Parathyroid adenoma (tissue), 2 donors: ENCODE data around the gene NPAS2.

Experiments
- H2AFZ ChIP-seq: fragments of 300-600 bp; sonication (generic); one replicate; pipeline ENCODE4 v1.7.0; 2017; ENCODE audit warnings: antibody characterized with exemption, mild to moderate bottlenecking
- H3K27ac ChIP-seq: fragments of 300-600 bp; sonication (generic); one replicate; pipeline ENCODE4 v1.7.0; 2017
- H3K27me3 ChIP-seq: fragments of 300-600 bp; sonication (generic); one replicate; pipeline ENCODE4 v1.7.0; 2017; ENCODE audit warnings: low read length; ENCODE audit not compliant: control insufficient read depth, insufficient read depth
- H3K36me3 ChIP-seq: fragments of 300-600 bp; sonication (generic); one replicate; pipeline ENCODE4 v1.7.0; 2017; ENCODE audit warnings: low read length; ENCODE audit not compliant: control insufficient read depth, insufficient read depth
- H3K4me1 ChIP-seq: fragments of 300-600 bp; sonication (generic); one replicate; pipeline ENCODE4 v1.7.0; 2017; ENCODE audit warnings: control low read depth
- H3K4me2 ChIP-seq: fragments of 300-600 bp; sonication (generic); one replicate; pipeline ENCODE4 v1.7.0; 2017; ENCODE audit warnings: low read length
- H3K4me3 ChIP-seq: fragments of 300-600 bp; sonication (generic); one replicate; pipeline ENCODE4 v1.7.0; 2017; ENCODE audit warnings: low read depth, low read length
- H3K79me2 ChIP-seq: fragments of 300-600 bp; sonication (generic); one replicate; pipeline ENCODE4 v1.7.0; 2017; ENCODE audit warnings: control low read depth
- H3K9ac ChIP-seq: fragments of 300-600 bp; sonication (generic); one replicate; pipeline ENCODE4 v1.7.0; 2017; ENCODE audit warnings: mild to moderate bottlenecking
- H3K9me3 ChIP-seq: fragments of 300-600 bp; sonication (generic); one replicate; pipeline ENCODE4 v1.7.0; 2017; ENCODE audit warnings: low read length; ENCODE audit not compliant: control insufficient read depth
- TF ChIP-seq, protein P1 (sequence below): fragments of 300-600 bp; sonication (generic); IDR thresholded peaks from one replicate; pipeline ENCODE4 v1.7.0; 2017; ENCODE audit warnings: antibody characterized with exemption, mild to moderate bottlenecking
- donor health status: primary hyperparathyroidism.

The NPAS2 gene

DNA sequence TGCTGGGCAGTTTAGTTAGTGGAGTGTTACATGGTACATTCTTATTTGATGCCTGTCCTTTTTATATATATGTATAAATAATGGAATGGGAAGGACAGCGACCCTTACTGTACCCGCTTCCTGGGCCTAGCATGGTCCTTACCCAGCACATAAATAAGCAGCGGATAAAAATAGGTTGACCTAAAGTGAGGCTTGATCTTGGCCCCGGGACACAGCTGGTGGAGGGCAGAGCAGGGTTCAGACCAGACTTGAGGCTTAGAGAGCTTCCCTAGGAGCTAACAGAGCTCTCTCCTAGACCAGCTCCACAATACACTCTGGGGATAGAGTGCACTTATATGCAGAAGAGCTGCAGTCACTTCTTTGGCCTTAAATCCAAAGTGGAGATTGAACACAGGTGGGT lies 135.3 kb downstream of the NPAS2 start:
- Histone ChIP-seq H3K27ac (no peak overlapping the region), H3K9ac (no peak overlapping the region), H3K4me3 (no peak overlapping the region), H3K36me3 (no peaks in the 10 kb centered on the region), H3K4me1 (no peaks in the 10 kb centered on the region), H3K4me2 (no peak overlapping the region), H3K9me3 (no peaks in the 10 kb centered on the region), H2AFZ (no peak overlapping the region), H3K27me3 (no peaks in the 10 kb centered on the region), H3K79me2 (no peaks in the 10 kb centered on the region)
- TF ChIP-seq, protein P1, sequence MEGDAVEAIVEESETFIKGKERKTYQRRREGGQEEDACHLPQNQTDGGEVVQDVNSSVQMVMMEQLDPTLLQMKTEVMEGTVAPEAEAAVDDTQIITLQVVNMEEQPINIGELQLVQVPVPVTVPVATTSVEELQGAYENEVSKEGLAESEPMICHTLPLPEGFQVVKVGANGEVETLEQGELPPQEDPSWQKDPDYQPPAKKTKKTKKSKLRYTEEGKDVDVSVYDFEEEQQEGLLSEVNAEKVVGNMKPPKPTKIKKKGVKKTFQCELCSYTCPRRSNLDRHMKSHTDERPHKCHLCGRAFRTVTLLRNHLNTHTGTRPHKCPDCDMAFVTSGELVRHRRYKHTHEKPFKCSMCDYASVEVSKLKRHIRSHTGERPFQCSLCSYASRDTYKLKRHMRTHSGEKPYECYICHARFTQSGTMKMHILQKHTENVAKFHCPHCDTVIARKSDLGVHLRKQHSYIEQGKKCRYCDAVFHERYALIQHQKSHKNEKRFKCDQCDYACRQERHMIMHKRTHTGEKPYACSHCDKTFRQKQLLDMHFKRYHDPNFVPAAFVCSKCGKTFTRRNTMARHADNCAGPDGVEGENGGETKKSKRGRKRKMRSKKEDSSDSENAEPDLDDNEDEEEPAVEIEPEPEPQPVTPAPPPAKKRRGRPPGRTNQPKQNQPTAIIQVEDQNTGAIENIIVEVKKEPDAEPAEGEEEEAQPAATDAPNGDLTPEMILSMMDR = no peak

DNA sequence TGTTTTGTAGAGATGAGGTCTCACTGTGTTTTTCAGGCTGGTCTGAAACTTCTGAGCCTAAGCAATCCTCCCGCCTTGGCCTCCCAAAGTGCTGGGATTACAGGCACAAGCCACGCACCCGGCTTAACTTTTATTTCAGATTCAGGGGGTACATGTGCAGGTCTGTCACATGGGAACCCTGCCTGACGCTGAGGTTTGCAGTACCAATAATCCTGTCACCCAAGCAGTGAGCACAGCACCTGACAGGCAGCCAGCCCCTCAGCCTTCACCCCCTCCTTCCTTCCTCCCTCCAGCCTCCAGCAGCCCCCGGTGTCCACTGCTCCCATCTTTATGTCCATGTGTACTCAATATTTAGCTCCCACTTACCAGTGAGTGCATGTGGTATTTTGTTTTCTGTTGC lies 136.1 kb downstream of the NPAS2 start:
- H3K27ac ChIP-seq = no peak overlapping the region
- H3K9ac ChIP-seq = no peak overlapping the region
- H3K4me3 ChIP-seq = no peak overlapping the region
- H3K36me3 ChIP-seq = no peaks in the 10 kb centered on the region
- H3K27me3 ChIP-seq = no peaks in the 10 kb centered on the region
- H3K9me3 ChIP-seq = no peaks in the 10 kb centered on the region
- no peaks in the 10 kb centered on the region for H3K4me1 ChIP-seq
- no peaks in the 10 kb centered on the region for H3K79me2 ChIP-seq
- TF ChIP-seq, protein P1 = no peak
- no peak overlapping the region for H3K4me2 ChIP-seq
- no peak overlapping the region for H2AFZ ChIP-seq

DNA sequence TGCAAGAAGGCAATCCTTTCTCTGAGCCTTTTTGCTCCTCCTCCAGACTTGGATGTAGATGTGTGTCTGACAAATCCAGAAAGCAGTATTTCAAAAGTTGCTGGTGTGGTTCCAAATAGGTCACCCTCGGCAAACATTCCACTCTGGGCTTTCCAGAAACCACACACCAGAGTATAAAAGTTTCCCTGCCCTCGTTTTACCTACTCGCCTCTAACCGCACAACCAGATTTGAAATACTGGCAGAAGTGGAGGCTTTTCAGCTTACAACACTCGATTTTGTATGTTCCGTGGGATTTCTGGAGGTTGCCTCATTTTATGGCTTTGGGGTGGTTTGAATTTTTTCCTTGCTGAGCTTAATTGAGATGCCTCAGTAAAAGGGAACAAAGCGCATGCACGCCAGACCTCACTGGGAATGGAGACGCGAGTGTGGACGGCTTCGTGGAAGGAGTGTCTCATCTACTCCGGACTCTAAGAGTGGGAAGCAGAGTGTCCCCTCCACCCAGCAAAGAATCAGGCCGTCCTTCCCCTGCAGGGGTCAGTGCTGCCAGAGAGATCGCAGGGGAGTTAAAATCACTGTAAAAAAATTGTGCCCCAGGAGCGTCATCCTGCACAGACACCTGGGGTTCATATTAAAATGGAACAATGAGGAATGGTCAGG lies 138.2 kb downstream of the NPAS2 start:
- no peaks in the 10 kb centered on the region for H3K36me3 ChIP-seq
- no peak overlapping the region for H3K4me3 ChIP-seq
- no peaks in the 10 kb centered on the region for H3K27me3 ChIP-seq
- no peak overlapping the region for H3K4me2 ChIP-seq
- no peaks in the 10 kb centered on the region for H3K4me1 ChIP-seq
- no peak overlapping the region for H3K27ac ChIP-seq
- TF ChIP-seq, protein P1 = no peak
- H3K9me3 ChIP-seq = no peaks in the 10 kb centered on the region
- no peak overlapping the region for H3K9ac ChIP-seq
- H2AFZ ChIP-seq = no peak overlapping the region
- H3K79me2 ChIP-seq = no peaks in the 10 kb centered on the region

DNA sequence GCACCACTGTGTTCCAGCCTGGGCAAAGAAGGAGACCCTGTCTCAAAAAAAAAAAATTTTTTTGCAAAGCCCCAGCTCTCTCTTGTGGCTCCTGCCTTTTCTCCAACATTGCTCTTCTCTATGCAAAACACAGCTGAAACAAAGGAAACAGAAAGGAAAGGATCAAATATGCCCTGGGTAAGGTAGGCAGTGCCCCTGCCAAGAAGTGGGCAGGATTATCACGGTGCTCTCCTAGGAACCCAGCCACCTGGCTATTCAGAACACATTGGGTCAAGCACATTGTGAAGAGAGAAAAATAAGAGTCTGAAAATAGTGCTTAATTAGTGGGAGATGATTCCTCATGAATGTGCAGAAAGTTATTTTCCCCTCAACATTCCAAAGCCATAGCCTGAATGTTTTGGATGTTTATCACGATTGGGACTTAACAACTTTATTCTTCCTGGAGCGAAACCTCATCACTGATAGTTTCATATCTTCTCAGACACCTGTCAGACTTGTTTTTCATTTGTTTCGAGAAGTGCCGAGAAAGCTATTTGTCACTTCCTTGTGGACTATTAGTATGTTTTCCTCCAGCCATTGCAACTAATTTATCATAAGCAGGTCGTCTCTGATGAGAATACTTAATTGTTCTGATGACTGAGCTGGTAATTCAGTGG lies 139.4 kb downstream of the NPAS2 start:
- Histone ChIP-seq H3K9me3 (no peaks in the 10 kb centered on the region), H3K36me3 (no peaks in the 10 kb centered on the region), H3K79me2 (no peaks in the 10 kb centered on the region), H3K27me3 (no peaks in the 10 kb centered on the region), H3K4me2 (no peak overlapping the region), H2AFZ (no peak overlapping the region), H3K9ac (no peak overlapping the region), H3K27ac (no peak overlapping the region), H3K4me3 (no peak overlapping the region), H3K4me1 (no peaks in the 10 kb centered on the region)
- TF ChIP-seq, protein P1 = no peak

DNA sequence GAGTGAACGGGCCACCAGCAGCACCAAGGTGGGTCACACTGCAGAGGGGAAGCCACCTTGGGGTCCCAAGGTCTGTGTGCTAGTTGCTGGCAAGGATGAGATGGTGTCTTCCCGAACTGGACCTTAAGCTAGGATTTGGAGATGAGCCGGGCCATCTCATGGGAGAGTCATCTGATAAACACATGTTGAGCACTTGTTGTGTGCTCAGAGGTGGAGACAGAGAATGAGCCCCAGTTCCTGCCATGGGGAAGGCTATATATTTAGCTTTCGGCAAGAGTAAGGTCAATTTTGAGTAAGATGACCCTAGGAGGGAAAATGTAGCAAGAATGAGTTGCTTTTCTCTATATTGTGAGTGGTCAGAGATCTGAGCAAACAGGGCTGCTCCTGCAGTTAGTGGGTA lies 140.7 kb downstream of the NPAS2 start:
- Histone ChIP-seq H3K4me2 (no peak overlapping the region), H3K36me3 (no peaks in the 10 kb centered on the region), H3K27me3 (no peaks in the 10 kb centered on the region), H3K4me1 (no peaks in the 10 kb centered on the region), H3K9ac (no peak overlapping the region), H2AFZ (no peak overlapping the region), H3K27ac (no peak overlapping the region), H3K79me2 (no peaks in the 10 kb centered on the region), H3K9me3 (no peaks in the 10 kb centered on the region), H3K4me3 (no peak overlapping the region)
- TF ChIP-seq, protein P1 = no peak
